Measurements from ENCODE around the gene PTPRN2.

- TF ChIP-seq CTCF (conservative IDR thresholded peaks at IDR 0.05), result no peak
- TF ChIP-seq EZH2 (IDR thresholded peaks at IDR 0.05; ENCODE audit: low read depth), result peak; percentile 35; the same call in 1 of the 2 replicates
Measured at GRCh38 chr7:157670490-157671357, 916.9 kb downstream of the PTPRN2 start.

Measured in PC-9 (cell line).